HEK293 (cell line): ENCODE data around the gene CLASP1.

Experiments
- CTCF ChIA-PET: fragments of 350-600 bp; formaldehyde crosslinking; extraction: SDS; loops from one replicate; lab custom pipeline; 2021; ENCODE audit warnings: antibody characterized with exemption; lab: Yijun Ruan, JAX
- POLR2A ChIA-PET: fragments of 300-600 bp; formaldehyde crosslinking; extraction: SDS; loops from one replicate; lab custom pipeline; 2020; ENCODE audit warnings: antibody characterized with exemption, inconsistent platforms; lab: Yijun Ruan, JAX
- H3K27ac ChIP-seq: fragments of 200-500 bp; sonication (Bioruptor generic); 2 replicates; pipeline ENCODE4 v1.5.1; 2014; ENCODE audit warnings: low read depth, low read length, control low read depth, inconsistent platforms; ENCODE audit errors: extremely low read depth
- H3K36me3 ChIP-seq, 2 experiments: fragments of 200-500 bp in 1 of 2; sonication (Bioruptor generic) in 1 of 2; 1 replicate in 1 of 2; 2 replicates in 1 of 2; pipeline ENCODE4 v1.5.1; 2014 to 2017; ENCODE audit warnings: inconsistent platforms in 2 of 2, low read length in 2 of 2; ENCODE audit not compliant: control insufficient read depth in 2 of 2, insufficient read depth in 1 of 2
- H3K4me1 ChIP-seq: fragments of 200-500 bp; sonication (Bioruptor generic); 2 replicates; pipeline ENCODE4 v1.5.1; 2014; ENCODE audit warnings: mild to moderate bottlenecking, low read length, inconsistent platforms; ENCODE audit not compliant: control insufficient read depth, insufficient read depth
- H3K4me3 ChIP-seq: 2 replicates; pipeline ENCODE4 v1.5.1; 2011; ENCODE audit warnings: low read depth, mild to moderate bottlenecking, control low read depth, low read length, moderate library complexity
- H3K9me3 ChIP-seq: fragments of 200-500 bp; sonication (Bioruptor generic); 2 replicates; pipeline ENCODE4 v1.5.1; 2014; ENCODE audit warnings: low read depth, low read length, inconsistent platforms; ENCODE audit not compliant: control insufficient read depth, insufficient read depth
- BCL11B ChIP-seq: fragments of 450-650 bp; formaldehyde crosslinking; IDR thresholded peaks from 2 replicates; pipeline ENCODE4 v1.5.1; 2016; ENCODE audit warnings: low read depth, missing biosample characterization, missing genetic modification characterization
- GLI4 ChIP-seq: fragments of 450-650 bp; formaldehyde crosslinking; IDR thresholded peaks from 2 replicates; pipeline ENCODE4 v1.5.1; 2016; ENCODE audit warnings: missing biosample characterization, missing genetic modification characterization
- MYNN ChIP-seq: fragments of 450-650 bp; formaldehyde crosslinking; IDR thresholded peaks from 2 replicates; pipeline ENCODE4 v1.5.1; 2016; ENCODE audit warnings: missing biosample characterization, missing genetic modification characterization, borderline replicate concordance
- PRDM1 ChIP-seq: fragments of 450-650 bp; formaldehyde crosslinking; IDR thresholded peaks from 2 replicates; pipeline ENCODE4; 2016; ENCODE audit warnings: missing biosample characterization, missing genetic modification characterization
- SCRT2 ChIP-seq: fragments of 450-650 bp; formaldehyde crosslinking; IDR thresholded peaks from 2 replicates; pipeline ENCODE4 v1.5.1; 2016; ENCODE audit warnings: missing biosample characterization, missing genetic modification characterization
- ZBTB20 ChIP-seq: fragments of 450-650 bp; formaldehyde crosslinking; IDR thresholded peaks from 2 replicates; pipeline ENCODE4 v1.5.1; 2016; ENCODE audit warnings: missing biosample characterization, missing genetic modification characterization
- ZBTB48 ChIP-seq: fragments of 450-650 bp; formaldehyde crosslinking; IDR thresholded peaks from 2 replicates; pipeline ENCODE4 v1.5.1; 2016; ENCODE audit warnings: missing biosample characterization, missing genetic modification characterization
- ZNF146 ChIP-seq: fragments of 450-650 bp; formaldehyde crosslinking; IDR thresholded peaks from 2 replicates; pipeline ENCODE4 v1.5.1; 2016; ENCODE audit warnings: missing biosample characterization, missing genetic modification characterization
- ZNF175 ChIP-seq: fragments of 450-650 bp; formaldehyde crosslinking; IDR thresholded peaks from 2 replicates; pipeline ENCODE4 v1.5.1; 2016; ENCODE audit warnings: missing biosample characterization, missing genetic modification characterization
- ZNF2 ChIP-seq: fragments of 450-650 bp; formaldehyde crosslinking; IDR thresholded peaks from 2 replicates; pipeline ENCODE4 v1.5.1; 2016; ENCODE audit warnings: missing biosample characterization, missing genetic modification characterization
- ZNF274 ChIP-seq, 2 experiments: fragments of 200-500 bp in 1 of 2; fragments of 450-650 bp in 1 of 2; sonication (Bioruptor generic) in 1 of 2; formaldehyde crosslinking in 1 of 2; IDR thresholded peaks; 2 replicates each; pipeline versions ENCODE4 v1.5.1 to v1.6.1; 2014 to 2016; ENCODE audit warnings: borderline replicate concordance in 1 of 2, inconsistent platforms in 1 of 2, low read length in 1 of 2, missing biosample characterization in 1 of 2, missing genetic modification characterization in 1 of 2
- ZNF311 ChIP-seq: fragments of 450-650 bp; formaldehyde crosslinking; IDR thresholded peaks from 2 replicates; pipeline ENCODE4 v1.5.1; 2017; ENCODE audit warnings: missing biosample characterization, missing genetic modification characterization, borderline replicate concordance
- ZNF366 ChIP-seq: fragments of 450-650 bp; formaldehyde crosslinking; conservative IDR thresholded peaks from 2 replicates; pipeline ENCODE4 v1.5.1; 2016; ENCODE audit warnings: missing biosample characterization, missing genetic modification characterization
- ZNF48 ChIP-seq: fragments of 450-650 bp; formaldehyde crosslinking; IDR thresholded peaks from 2 replicates; pipeline ENCODE4 v1.5.1; 2016; ENCODE audit warnings: missing biosample characterization, missing genetic modification characterization
- ZNF600 ChIP-seq: fragments of 450-650 bp; formaldehyde crosslinking; IDR thresholded peaks from 2 replicates; pipeline ENCODE4 v1.5.1; 2016; ENCODE audit warnings: missing biosample characterization, missing genetic modification characterization
- ZNF610 ChIP-seq: fragments of 450-650 bp; formaldehyde crosslinking; IDR thresholded peaks from 2 replicates; pipeline ENCODE4 v1.5.1; 2016; ENCODE audit warnings: missing biosample characterization, missing genetic modification characterization, borderline replicate concordance
- ZNF624 ChIP-seq: fragments of 450-650 bp; formaldehyde crosslinking; IDR thresholded peaks from 2 replicates; pipeline ENCODE4 v1.5.1; 2017; ENCODE audit warnings: missing biosample characterization, missing genetic modification characterization
- ZNF654 ChIP-seq: fragments of 450-650 bp; formaldehyde crosslinking; IDR thresholded peaks from 2 replicates; pipeline ENCODE4 v1.5.1; 2016; ENCODE audit warnings: low read depth, missing biosample characterization, missing genetic modification characterization
- ZNF707 ChIP-seq: fragments of 450-650 bp; formaldehyde crosslinking; IDR thresholded peaks from 2 replicates; pipeline ENCODE4 v1.5.1; 2016; ENCODE audit warnings: missing biosample characterization, missing genetic modification characterization
- ZNF768 ChIP-seq: fragments of 450-650 bp; formaldehyde crosslinking; IDR thresholded peaks from 2 replicates; pipeline ENCODE4 v1.5.1; 2018; ENCODE audit warnings: missing biosample characterization, mild to moderate bottlenecking, missing genetic modification characterization
- TF ChIP-seq, protein P1 (sequence below): fragments of 450-650 bp; formaldehyde crosslinking; IDR thresholded peaks from 2 replicates; pipeline ENCODE4 v1.5.1; 2016; ENCODE audit warnings: missing biosample characterization, missing genetic modification characterization
- TF ChIP-seq, protein P2 (sequence below): fragments of 450-650 bp; formaldehyde crosslinking; IDR thresholded peaks from 2 replicates; pipeline ENCODE4 v1.5.1; 2016; ENCODE audit warnings: missing biosample characterization, missing genetic modification characterization, low read depth
- TF ChIP-seq, protein P3 (sequence below): fragments of 450-650 bp; formaldehyde crosslinking; IDR thresholded peaks from 2 replicates; pipeline ENCODE4 v1.5.1; 2016; ENCODE audit warnings: missing biosample characterization, missing genetic modification characterization

Gene CLASP1

DNA sequence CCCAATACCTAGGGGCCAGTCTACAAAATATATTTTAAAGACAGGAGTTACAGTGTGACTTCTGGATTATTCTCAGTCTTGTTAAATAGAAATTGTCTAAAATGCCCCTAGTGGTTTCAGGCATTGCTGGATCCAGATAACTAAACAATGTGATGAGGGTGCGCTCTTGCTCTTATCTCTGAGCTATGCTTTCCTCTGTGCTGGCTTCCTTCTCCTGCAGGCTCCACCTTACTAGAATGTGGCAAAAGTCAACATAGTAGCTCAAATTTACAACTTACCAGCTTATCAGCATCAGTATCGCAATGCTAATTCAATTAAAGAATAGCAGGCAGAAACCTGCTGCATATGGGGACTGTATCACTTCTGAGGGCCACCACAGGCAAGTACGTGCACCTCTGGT, 179.9 kb downstream of the CLASP1 start (continued):
- no peak for TF ChIP-seq ZNF146 (tag by site-specific recombination)
- TF ChIP-seq, protein P1, sequence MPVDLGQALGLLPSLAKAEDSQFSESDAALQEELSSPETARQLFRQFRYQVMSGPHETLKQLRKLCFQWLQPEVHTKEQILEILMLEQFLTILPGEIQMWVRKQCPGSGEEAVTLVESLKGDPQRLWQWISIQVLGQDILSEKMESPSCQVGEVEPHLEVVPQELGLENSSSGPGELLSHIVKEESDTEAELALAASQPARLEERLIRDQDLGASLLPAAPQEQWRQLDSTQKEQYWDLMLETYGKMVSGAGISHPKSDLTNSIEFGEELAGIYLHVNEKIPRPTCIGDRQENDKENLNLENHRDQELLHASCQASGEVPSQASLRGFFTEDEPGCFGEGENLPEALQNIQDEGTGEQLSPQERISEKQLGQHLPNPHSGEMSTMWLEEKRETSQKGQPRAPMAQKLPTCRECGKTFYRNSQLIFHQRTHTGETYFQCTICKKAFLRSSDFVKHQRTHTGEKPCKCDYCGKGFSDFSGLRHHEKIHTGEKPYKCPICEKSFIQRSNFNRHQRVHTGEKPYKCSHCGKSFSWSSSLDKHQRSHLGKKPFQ (tag by site-specific recombination), result no peak
- no peak for TF ChIP-seq SCRT2 (tag by site-specific recombination)
- TF ChIP-seq ZNF624 (tag by site-specific recombination), result no peak
- TF ChIP-seq, protein P2, sequence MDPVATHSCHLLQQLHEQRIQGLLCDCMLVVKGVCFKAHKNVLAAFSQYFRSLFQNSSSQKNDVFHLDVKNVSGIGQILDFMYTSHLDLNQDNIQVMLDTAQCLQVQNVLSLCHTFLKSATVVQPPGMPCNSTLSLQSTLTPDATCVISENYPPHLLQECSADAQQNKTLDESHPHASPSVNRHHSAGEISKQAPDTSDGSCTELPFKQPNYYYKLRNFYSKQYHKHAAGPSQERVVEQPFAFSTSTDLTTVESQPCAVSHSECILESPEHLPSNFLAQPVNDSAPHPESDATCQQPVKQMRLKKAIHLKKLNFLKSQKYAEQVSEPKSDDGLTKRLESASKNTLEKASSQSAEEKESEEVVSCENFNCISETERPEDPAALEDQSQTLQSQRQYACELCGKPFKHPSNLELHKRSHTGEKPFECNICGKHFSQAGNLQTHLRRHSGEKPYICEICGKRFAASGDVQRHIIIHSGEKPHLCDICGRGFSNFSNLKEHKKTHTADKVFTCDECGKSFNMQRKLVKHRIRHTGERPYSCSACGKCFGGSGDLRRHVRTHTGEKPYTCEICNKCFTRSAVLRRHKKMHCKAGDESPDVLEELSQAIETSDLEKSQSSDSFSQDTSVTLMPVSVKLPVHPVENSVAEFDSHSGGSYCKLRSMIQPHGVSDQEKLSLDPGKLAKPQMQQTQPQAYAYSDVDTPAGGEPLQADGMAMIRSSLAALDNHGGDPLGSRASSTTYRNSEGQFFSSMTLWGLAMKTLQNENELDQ (tag by site-specific recombination), result no peak
- no peak for TF ChIP-seq ZBTB48 (tag by site-specific recombination)
- TF ChIP-seq, all 188 proteins: peak for 0

DNA sequence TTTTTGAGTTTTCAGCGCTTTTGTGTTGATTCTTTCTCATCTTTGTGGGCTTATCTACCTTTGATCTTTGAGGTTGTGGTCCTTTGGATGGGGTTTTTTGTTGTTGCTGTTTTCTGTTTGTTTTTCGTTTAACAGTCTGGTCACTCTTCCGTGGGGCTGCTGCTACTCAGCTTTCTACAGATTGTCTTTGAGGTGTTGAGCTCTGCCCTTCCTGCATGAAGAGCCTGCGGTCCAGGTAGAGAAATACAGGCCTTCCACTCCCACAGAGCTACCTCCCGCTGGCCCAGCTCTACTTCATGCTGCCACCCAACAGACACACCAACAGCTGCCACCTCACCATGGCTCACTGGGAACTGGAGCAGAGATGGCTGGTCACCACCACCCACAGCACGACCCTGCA, 180.3 kb downstream of the CLASP1 start:
- Histone ChIP-seq H3K4me3 (no peak overlapping the region), H3K36me3 (peaks cover 0 to 42% of the 10 kb centered on the region in 2 experiments), H3K9me3 (no peaks in the 10 kb centered on the region), H3K27ac (no peak overlapping the region), H3K4me1 (no peaks in the 10 kb centered on the region)
- no peak for TF ChIP-seq ZNF311 (tag by site-specific recombination)
- TF ChIP-seq ZNF175 (tag by site-specific recombination), result no peak
- TF ChIP-seq ZNF2, result no peak
- no peak for TF ChIP-seq BCL11B (tag by site-specific recombination)
- TF ChIP-seq, protein P3, sequence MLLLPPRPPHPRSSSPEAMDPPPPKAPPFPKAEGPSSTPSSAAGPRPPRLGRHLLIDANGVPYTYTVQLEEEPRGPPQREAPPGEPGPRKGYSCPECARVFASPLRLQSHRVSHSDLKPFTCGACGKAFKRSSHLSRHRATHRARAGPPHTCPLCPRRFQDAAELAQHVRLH (tag by site-specific recombination), result no peak
- TF ChIP-seq ZNF48 (tag by site-specific recombination), result no peak
- ChIA-PET POLR2A (interaction anchor here (0.7 kb wide), 1 partner anchor 11 kb away, joined by 3 read pairs; no protein-coding TSS in a partner anchor), CTCF (interaction anchor here (0.7 kb wide), 1 partner anchor 288 kb away, joined by 3 read pairs; no protein-coding TSS in a partner anchor)

DNA sequence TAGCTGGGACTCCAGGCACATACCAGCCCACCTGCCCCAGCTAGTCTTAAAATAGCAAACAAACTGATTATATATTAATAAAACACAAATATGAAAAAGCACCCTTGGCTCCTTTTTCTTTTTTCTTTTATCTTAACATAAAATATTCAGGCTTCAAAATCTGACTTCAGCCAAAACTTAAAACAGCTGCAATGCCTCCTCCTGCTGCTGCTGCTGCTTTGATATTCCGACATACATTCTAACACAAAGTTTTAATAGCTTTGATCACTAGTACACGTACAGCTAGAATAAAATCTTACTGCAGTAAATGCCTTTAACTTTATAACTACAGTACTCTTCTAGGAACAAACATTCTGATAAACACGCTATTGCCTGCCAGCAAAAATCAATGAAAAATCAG, 190.0 kb downstream of the CLASP1 start:
- H3K27ac ChIP-seq, result no peak overlapping the region
- ChIA-PET CTCF (interaction anchor here (0.6 to 0.7 kb wide), 3 partner anchors 11 to 192 kb away, joined by 3 to 4 read pairs (median 3); no protein-coding TSS in a partner anchor), POLR2A (no interaction called here)
- no peaks in the 10 kb centered on the region for H3K4me1 ChIP-seq
- no peaks in the 10 kb centered on the region for H3K9me3 ChIP-seq
- H3K4me3 ChIP-seq, result no peak overlapping the region
- TF ChIP-seq MYNN (tag by site-specific recombination), result no peak
- peaks cover 10 to 58% of the 10 kb centered on the region in 2 experiments for H3K36me3 ChIP-seq

DNA sequence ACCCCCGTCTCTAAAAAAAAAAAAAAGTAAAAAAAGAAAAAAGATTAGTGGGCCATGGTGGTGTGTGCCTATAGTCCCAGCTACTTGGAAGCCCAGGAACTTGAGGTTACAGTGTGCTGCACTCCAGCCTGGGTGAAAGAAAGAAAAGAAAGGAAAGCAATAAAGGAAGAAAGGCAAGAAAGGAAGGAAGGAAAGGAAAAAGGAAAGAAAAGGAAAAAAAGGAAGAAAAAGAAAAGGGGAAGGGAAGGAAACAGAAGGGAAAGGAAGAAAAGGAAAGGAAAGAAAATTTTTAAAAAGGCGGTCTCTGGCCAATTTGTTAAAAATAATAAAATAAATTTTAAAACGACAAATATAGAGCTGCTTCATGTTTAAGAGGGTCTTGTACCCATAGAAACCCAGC, 192.9 kb downstream of the CLASP1 start:
- Histone ChIP-seq H3K9me3 (no peaks in the 10 kb centered on the region), H3K4me3 (no peak overlapping the region), H3K36me3 (peaks cover 10 to 58% of the 10 kb centered on the region in 2 experiments), H3K27ac (no peak overlapping the region), H3K4me1 (no peaks in the 10 kb centered on the region)
- ChIA-PET POLR2A (no interaction called here), CTCF (interaction anchor here (0.6 kb wide), 1 partner anchor 623 kb away, joined by 5 read pairs; no protein-coding TSS in a partner anchor)
- TF ChIP-seq ZBTB20 (tag by site-specific recombination), result no peak
- TF ChIP-seq BCL11B (tag by site-specific recombination), result no peak
- 0 out of 2 replicates have a peak, but pooled peaks have one; percentile 22 for TF ChIP-seq ZNF366 (tag by site-specific recombination)
- TF ChIP-seq ZNF707 (tag by site-specific recombination), result no peak
- TF ChIP-seq ZNF610, result no peak
- no peak for TF ChIP-seq ZNF654
- no peak for TF ChIP-seq ZNF768 (tag by site-specific recombination)
- TF ChIP-seq ZNF274 (IDR thresholded peaks at IDR 0.05; ENCODE audit: low read length), result no peak
- TF ChIP-seq ZNF274 (tag by site-specific recombination; IDR thresholded peaks at IDR 0.05; ENCODE audit: borderline replicate concordance), result no peak
- no peak for TF ChIP-seq GLI4 (tag by site-specific recombination)
- no peak for TF ChIP-seq ZNF600 (tag by site-specific recombination)
- peak; percentile 74 for TF ChIP-seq PRDM1 (tag by site-specific recombination)
